ENCODE results near the gene ADGRE2. TPM values are rescaled to one million over a fixed set of nuclear protein-coding genes. Genes with fewer than 3 reads are reported as not detected.
"Not testable (repeated sequence)": the region's sequence is repeated elsewhere in the genome, so short reads cannot be mapped to it uniquely, and the experiment has no call there.

ADGRE2 gene
- total RNA-seq, 1 donor from 2014 or later: 0.21 TPM

DNA sequence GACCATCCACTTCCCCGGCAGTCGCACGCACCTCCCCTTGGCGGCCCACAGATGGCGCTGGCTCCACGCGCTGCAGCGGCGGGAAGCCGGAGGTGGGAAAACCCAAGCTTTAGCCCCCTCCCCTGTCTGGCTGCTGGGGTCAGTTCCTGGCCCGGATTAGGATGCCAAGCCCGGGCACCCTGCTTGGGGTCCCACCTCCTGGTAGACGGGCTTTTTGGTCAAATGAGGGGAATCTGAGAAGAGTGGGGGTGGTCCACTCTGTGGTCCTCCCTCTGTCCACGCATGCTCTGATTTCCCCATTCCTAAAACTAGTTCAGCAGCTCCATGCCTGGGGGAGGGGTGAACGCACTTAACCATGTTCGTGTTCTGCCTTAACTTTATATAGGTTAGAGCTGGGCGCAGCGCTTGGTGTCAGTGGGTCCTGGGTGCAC, 8.1 kb upstream of the ADGRE2 start:
- TF ChIP-seq, protein P1, sequence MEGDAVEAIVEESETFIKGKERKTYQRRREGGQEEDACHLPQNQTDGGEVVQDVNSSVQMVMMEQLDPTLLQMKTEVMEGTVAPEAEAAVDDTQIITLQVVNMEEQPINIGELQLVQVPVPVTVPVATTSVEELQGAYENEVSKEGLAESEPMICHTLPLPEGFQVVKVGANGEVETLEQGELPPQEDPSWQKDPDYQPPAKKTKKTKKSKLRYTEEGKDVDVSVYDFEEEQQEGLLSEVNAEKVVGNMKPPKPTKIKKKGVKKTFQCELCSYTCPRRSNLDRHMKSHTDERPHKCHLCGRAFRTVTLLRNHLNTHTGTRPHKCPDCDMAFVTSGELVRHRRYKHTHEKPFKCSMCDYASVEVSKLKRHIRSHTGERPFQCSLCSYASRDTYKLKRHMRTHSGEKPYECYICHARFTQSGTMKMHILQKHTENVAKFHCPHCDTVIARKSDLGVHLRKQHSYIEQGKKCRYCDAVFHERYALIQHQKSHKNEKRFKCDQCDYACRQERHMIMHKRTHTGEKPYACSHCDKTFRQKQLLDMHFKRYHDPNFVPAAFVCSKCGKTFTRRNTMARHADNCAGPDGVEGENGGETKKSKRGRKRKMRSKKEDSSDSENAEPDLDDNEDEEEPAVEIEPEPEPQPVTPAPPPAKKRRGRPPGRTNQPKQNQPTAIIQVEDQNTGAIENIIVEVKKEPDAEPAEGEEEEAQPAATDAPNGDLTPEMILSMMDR (IDR thresholded peaks at IDR 0.05): peak in 1 of 3 experiments; percentile 29
- Histone ChIP-seq H3K4me3 (no peak overlapping the region), H3K4me1 (no peaks in the 10 kb centered on the region), H3K9me3 (no peaks in the 10 kb centered on the region), H3K36me3 (no peaks in the 10 kb centered on the region), H3K27me3 (no peaks in the 10 kb centered on the region), H3K27ac (no peak overlapping the region)
- intact Hi-C loops (cut with DNase I): no loop called here
- DNase-seq (ENCODE audit: low spot score in 2 of 2): no peak

DNA sequence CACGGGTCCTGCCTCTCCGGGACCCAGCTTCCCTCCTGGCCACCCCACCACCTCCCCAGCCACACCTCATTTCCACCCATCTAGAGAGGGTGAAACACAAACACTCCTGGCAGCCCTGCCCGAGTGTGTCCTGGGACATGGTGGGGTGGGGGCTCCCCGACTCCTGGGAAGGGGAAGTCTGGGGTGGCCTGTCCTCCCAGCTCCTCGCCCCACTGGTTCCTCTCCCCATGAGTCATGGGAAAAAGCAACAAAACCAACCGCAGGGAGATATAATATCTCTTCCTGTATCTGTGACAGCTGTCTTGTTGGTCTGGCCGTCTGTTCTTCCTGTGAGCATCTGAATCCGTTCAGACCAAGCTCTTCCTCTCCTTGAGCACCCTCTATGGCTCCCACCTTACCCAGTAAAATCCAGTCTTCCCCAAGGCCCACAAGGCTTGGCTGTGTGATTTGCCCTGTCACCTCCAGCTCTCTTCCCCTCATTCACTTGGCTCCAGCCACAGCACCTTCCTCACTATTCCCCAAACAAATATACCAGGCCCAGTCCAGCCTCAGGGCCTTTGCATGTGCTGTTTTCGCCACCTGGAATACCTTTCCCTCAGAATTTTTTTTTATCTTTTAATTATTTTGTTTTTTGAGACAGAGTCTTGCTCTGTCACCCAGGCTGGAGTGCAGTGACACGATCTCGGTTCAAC, 6.9 kb upstream of the ADGRE2 start:
- H3K9me3 ChIP-seq; intact Hi-C loops (cut with DNase I); H3K27ac ChIP-seq; H3K36me3 ChIP-seq; H3K4me3 ChIP-seq; H3K27me3 ChIP-seq; H3K4me1 ChIP-seq: not testable (repeated sequence)
- peak; percentile 15 to 70 for DNase-seq (ENCODE audit: low spot score in 2 of 2)

DNA sequence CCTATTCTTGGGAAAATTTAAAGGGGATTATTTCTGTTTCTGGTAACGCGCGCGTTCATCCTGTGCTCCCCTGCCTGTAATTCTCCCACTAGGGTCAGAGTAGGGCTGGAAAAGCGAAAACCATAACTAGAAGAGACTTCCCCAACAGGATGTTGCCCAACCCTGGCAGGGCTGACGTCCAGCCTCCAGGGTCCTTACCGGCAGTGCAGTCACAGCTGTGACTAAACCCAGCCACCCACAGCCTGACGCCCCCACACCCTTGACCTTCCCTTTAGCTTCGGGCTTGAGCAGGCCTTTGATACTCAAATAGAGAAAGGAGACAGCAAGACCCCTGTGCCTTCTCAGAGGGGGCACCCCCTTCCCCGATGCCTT, 6.4 kb upstream of the ADGRE2 start:
- DNase-seq (ENCODE audit: low spot score in 2 of 2): peak; percentile 25 to 77
- H3K27me3 ChIP-seq; H3K4me1 ChIP-seq; H3K27ac ChIP-seq; H3K4me3 ChIP-seq; H3K36me3 ChIP-seq; intact Hi-C loops (cut with DNase I); H3K9me3 ChIP-seq: not testable (repeated sequence)

DNA sequence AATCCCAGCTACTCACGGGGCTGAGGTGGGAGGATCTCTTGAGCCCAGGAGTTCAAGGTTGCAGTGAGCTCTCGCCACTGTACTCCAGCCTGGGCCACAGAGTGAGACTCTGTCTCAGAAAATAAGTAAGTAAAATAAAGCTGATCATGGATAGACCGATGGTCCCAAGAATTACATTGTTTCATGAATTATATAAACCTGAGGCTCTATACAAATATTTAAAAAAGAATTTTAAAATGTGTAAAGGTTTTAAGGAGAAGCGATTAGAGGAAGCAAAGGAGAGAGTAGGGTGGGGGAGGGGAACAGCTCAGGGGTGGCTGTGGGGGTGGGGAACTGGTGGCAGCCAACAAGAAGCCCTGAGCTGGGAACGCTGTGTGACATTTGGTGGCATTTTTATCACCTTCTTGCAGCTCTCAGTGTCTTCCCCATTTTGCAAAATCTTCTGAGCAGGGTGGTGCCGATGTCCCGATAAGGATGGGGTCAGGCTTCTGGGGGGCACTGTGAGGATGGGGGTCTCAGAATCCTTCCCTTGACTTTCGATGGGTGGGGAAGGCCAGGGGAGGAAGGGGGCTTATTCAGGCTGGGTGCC, 5.1 kb upstream of the ADGRE2 start:
- DNase-seq (ENCODE audit: low spot score in 2 of 2); H3K4me3 ChIP-seq; H3K27me3 ChIP-seq; H3K36me3 ChIP-seq; H3K9me3 ChIP-seq; intact Hi-C loops (cut with DNase I); H3K4me1 ChIP-seq; H3K27ac ChIP-seq: not testable (repeated sequence)

DNA sequence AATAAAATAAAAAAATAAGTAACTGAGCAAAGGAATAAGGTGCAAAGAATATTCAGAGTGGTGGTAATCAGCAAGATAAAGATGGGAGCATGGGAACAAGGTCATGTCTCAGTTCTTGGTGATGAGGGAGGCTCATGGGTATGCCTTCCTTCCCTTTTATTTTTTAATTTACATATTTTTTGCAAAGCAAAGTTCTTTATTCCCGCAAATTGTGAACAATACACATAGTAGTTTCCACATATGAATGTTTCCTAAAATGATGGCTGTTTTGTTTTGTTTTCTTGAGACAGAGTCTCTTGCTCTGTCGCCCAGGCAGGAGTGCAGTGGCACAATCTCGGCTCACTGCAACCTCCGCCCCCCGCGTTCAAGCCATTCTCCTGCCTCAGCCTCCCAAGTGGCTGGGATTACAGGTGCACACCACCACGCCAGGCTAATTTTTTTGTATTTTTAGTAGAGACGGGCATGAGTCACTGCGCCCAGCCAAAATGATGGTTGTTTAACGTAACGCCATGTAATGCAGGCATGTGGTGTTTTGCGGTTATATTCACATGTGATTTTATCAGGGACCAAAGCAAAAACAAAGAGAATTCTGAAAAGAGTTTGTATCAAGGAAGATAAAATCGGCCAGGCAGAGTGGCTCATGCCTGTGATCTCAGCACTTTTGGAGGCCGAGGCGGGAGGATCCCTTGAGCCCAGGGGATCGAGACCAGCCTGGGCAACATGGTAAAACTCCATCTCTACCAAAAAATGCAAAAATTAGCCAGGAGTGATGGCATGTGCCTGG, 4.5 kb upstream of the ADGRE2 start:
- TF ChIP-seq, protein P1 (IDR thresholded peaks at IDR 0.05): no peak
- H3K27me3 ChIP-seq: no peaks in the 10 kb centered on the region
- no peak overlapping the region for H3K27ac ChIP-seq
- H3K36me3 ChIP-seq: no peaks in the 10 kb centered on the region
- no peaks in the 10 kb centered on the region for H3K9me3 ChIP-seq
- intact Hi-C loops (cut with DNase I): no loop called here
- H3K4me1 ChIP-seq: no peaks in the 10 kb centered on the region
- no peak overlapping the region for H3K4me3 ChIP-seq
- no peak for DNase-seq (ENCODE audit: low spot score in 2 of 2)

DNA sequence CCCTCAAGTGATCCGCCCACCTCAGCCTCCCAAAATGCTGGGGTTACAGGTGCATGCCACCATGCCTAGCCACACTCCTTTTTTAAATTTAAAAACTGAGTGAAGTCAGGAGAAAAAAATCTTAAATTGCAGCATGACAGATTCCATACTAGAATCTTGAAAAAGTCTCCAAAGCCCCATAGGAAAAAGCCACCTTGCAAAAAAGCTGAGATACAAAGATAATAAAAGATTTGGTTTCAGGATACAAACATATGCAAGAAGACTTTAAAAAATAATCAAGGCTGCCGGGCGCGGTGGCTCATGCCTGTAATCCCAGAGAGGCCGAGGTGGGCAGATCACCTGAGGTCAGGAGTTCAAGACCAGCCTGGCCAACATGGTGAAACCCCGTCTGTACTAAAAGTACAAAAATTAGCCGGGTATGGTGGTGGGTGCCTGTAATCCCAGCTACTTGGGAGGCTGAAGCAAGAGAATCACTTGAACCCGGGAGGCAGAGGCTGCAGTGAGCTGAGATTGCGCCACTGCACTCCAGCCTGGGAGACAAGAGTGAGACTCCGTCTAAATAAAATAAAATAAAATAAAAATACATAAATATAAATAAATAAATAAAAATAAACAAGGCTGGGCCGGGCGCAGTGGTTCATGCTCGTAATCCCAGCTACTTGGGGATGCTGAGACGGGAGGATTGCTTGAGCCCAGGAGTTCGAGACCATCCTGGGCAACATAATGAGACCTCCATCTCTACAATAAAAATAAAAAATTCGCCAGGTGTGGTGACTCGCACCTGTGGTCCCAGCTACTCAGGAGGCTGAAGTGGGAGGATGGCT, 3.6 kb upstream of the ADGRE2 start:
- H3K27ac ChIP-seq; H3K36me3 ChIP-seq; H3K9me3 ChIP-seq; H3K4me1 ChIP-seq; H3K27me3 ChIP-seq; DNase-seq (ENCODE audit: low spot score in 2 of 2); H3K4me3 ChIP-seq; intact Hi-C loops (cut with DNase I): not testable (repeated sequence)

DNA sequence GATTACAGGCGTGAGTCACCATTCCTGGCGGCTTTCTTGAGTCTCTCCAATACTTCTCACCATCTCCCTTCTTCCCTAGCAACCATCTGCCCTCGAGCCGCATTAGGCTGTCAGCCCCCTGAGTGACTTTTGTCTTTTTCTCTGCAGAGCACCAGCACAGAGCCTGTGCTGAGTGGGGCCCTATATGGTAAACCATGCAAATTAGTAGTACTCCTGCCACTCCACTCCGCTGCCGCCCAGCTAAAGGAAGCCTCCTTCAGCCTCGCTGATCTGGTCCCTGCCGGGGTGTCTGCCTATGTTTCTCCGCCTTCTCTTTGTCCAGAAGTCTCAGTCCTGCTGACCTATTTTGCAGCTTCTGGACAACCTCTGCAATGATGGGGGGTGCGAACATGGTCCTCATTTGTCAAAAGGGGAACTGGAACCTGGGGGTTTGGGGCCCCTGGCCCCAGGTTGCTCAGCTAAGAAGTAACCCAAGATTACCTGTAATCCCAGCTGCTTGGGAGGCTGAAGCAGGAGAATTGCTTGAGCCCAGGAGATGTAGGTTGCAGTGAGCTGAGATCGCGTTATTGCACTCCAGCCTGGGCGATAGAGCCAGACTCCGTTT, 2.4 kb upstream of the ADGRE2 start:
- intact Hi-C loops (cut with DNase I); DNase-seq (ENCODE audit: low spot score in 2 of 2); H3K27ac ChIP-seq; H3K9me3 ChIP-seq; H3K4me1 ChIP-seq; H3K4me3 ChIP-seq; H3K27me3 ChIP-seq; H3K36me3 ChIP-seq: not testable (repeated sequence)

Data from ascending aorta (tissue), 2 donors.